C4-2B (cell line): ENCODE data around the gene USP34.

ENCODE experiments used
- ZFX ChIP-seq: fragments of 450-650 bp; IDR thresholded peaks from 2 replicates; pipeline ENCODE4 v1.6.1; 2017
- TF ChIP-seq, protein P1 (sequence below): fragments of 450-650 bp; conservative IDR thresholded peaks from 2 replicates; pipeline ENCODE4 v1.5.1; 2017; ENCODE audit warnings: mild to moderate bottlenecking

GRCh38 chr2:61183795-61184194, 287.1 kb downstream of the USP34 start:
- TF ChIP-seq, protein P1, sequence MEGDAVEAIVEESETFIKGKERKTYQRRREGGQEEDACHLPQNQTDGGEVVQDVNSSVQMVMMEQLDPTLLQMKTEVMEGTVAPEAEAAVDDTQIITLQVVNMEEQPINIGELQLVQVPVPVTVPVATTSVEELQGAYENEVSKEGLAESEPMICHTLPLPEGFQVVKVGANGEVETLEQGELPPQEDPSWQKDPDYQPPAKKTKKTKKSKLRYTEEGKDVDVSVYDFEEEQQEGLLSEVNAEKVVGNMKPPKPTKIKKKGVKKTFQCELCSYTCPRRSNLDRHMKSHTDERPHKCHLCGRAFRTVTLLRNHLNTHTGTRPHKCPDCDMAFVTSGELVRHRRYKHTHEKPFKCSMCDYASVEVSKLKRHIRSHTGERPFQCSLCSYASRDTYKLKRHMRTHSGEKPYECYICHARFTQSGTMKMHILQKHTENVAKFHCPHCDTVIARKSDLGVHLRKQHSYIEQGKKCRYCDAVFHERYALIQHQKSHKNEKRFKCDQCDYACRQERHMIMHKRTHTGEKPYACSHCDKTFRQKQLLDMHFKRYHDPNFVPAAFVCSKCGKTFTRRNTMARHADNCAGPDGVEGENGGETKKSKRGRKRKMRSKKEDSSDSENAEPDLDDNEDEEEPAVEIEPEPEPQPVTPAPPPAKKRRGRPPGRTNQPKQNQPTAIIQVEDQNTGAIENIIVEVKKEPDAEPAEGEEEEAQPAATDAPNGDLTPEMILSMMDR = no peak
- no peak for TF ChIP-seq ZFX
